ENCODE data around the gene BTBD6.

- TF ChIP-seq, protein P1, sequence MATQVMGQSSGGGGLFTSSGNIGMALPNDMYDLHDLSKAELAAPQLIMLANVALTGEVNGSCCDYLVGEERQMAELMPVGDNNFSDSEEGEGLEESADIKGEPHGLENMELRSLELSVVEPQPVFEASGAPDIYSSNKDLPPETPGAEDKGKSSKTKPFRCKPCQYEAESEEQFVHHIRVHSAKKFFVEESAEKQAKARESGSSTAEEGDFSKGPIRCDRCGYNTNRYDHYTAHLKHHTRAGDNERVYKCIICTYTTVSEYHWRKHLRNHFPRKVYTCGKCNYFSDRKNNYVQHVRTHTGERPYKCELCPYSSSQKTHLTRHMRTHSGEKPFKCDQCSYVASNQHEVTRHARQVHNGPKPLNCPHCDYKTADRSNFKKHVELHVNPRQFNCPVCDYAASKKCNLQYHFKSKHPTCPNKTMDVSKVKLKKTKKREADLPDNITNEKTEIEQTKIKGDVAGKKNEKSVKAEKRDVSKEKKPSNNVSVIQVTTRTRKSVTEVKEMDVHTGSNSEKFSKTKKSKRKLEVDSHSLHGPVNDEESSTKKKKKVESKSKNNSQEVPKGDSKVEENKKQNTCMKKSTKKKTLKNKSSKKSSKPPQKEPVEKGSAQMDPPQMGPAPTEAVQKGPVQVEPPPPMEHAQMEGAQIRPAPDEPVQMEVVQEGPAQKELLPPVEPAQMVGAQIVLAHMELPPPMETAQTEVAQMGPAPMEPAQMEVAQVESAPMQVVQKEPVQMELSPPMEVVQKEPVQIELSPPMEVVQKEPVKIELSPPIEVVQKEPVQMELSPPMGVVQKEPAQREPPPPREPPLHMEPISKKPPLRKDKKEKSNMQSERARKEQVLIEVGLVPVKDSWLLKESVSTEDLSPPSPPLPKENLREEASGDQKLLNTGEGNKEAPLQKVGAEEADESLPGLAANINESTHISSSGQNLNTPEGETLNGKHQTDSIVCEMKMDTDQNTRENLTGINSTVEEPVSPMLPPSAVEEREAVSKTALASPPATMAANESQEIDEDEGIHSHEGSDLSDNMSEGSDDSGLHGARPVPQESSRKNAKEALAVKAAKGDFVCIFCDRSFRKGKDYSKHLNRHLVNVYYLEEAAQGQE (IDR thresholded peaks at IDR 0.05; ENCODE audit: insufficient read depth in 1 of 2, low read depth in 2 of 2, low read length in 1 of 2): no peak
- no peak for TF ChIP-seq CTCF (IDR thresholded peaks at IDR 0.05)
- no peak for TF ChIP-seq POLR2AphosphoS5 (IDR thresholded peaks at IDR 0.05; ENCODE audit: low read depth, low read length)
- TF ChIP-seq TCF7L2 (IDR thresholded peaks at IDR 0.05; ENCODE audit: low read depth, low read length): no peak
Measured at GRCh38 chr14:105241641-105242040, 6.7 kb upstream of the BTBD6 start.

Measured in Panc1 (cell line).